WERI-Rb-1 (cell line): ENCODE data around the gene KLF2.

Experiments used
- DNase-seq: peaks from one replicate; pipeline ENCODE4 v3.0.0-alpha.2; 2020
- H3K27ac ChIP-seq: fragments of 250-450 bp; sonication (Bioruptor Pico); 2 replicates; pipeline ENCODE4 v1.5.1; 2020; ENCODE audit warnings: mild to moderate bottlenecking, moderate library complexity
- H3K27me3 ChIP-seq: fragments of 250-450 bp; sonication (Bioruptor Pico); 2 replicates; pipeline ENCODE4 v1.5.1; 2021; ENCODE audit warnings: mild to moderate bottlenecking, low read depth, moderate library complexity; ENCODE audit not compliant: insufficient read depth, severe bottlenecking
- H3K36me3 ChIP-seq: fragments of 250-450 bp; sonication (Bioruptor Pico); 2 replicates; pipeline ENCODE4 v1.5.1; 2020; ENCODE audit warnings: mild to moderate bottlenecking, moderate library complexity
- H3K4me3 ChIP-seq: 2 replicates; pipeline ENCODE4 v1.5.1; 2011; ENCODE audit warnings: low read depth, mild to moderate bottlenecking, control low read depth, low read length
- H3K9me3 ChIP-seq: fragments of 250-450 bp; sonication (Bioruptor Pico); 2 replicates; pipeline ENCODE4 v1.5.1; 2021; ENCODE audit warnings: mild to moderate bottlenecking, moderate library complexity; ENCODE audit not compliant: severe bottlenecking
- CTCF ChIP-seq: IDR thresholded peaks from 2 replicates; pipeline ENCODE4 v1.5.1; 2011; ENCODE audit warnings: low read depth, mild to moderate bottlenecking, control low read depth, inconsistent platforms, low read length

KLF2 gene

GRCh38 chr19:16327169-16327475, 2.5 kb downstream of the KLF2 start:
- Histone ChIP-seq H3K36me3 (0 out of 2 replicates have a peak, but pooled peaks cover 3% of the 10 kb centered on the region), H3K27me3 (no peaks in the 10 kb centered on the region), H3K4me3 (no peak overlapping the region), H3K27ac (no peak overlapping the region), H3K9me3 (no peaks in the 10 kb centered on the region)
- no peak for DNase-seq
- TF ChIP-seq CTCF: no peak

- no peak for DNase-seq
- H3K9me3 ChIP-seq: no peaks in the 10 kb centered on the region
- no peaks in the 10 kb centered on the region for H3K27me3 ChIP-seq
- H3K27ac ChIP-seq: no peak overlapping the region
- no peak overlapping the region for H3K4me3 ChIP-seq
- H3K36me3 ChIP-seq: 0 out of 2 replicates have a peak, but pooled peaks cover 3% of the 10 kb centered on the region
- no peak for TF ChIP-seq CTCF
Measured at GRCh38 chr19:16327501-16327900, 2.9 kb downstream of the KLF2 start.

- H3K27me3 ChIP-seq: no peaks in the 10 kb centered on the region
Measured at GRCh38 chr19:16327911-16328823, 3.5 kb downstream of the KLF2 start.

GRCh38 chr19:16328824-16329482, 4.3 kb downstream of the KLF2 start:
- Histone ChIP-seq H3K27ac (no peak overlapping the region), H3K4me3 (no peak overlapping the region), H3K27me3 (no peaks in the 10 kb centered on the region), H3K9me3 (no peaks in the 10 kb centered on the region), H3K36me3 (0 out of 2 replicates have a peak, but pooled peaks cover 3% of the 10 kb centered on the region)
- no peak for DNase-seq
- 0 out of 2 replicates have a peak, but pooled peaks have one; percentile 10 for TF ChIP-seq CTCF

More at GRCh38 chr19:16327911-16328823, 3.5 kb downstream of the KLF2 start:
- H3K36me3 ChIP-seq: 0 out of 2 replicates have a peak, but pooled peaks cover 3% of the 10 kb centered on the region
- no peak for TF ChIP-seq CTCF
- H3K4me3 ChIP-seq: no peak overlapping the region
- no peaks in the 10 kb centered on the region for H3K9me3 ChIP-seq
- H3K27ac ChIP-seq: no peak overlapping the region
- DNase-seq: no peak

- Histone ChIP-seq H3K27ac (no peak overlapping the region), H3K27me3 (no peaks in the 10 kb centered on the region), H3K9me3 (no peaks in the 10 kb centered on the region), H3K4me3 (no peak overlapping the region), H3K36me3 (0 out of 2 replicates have a peak, but pooled peaks cover 3% of the 10 kb centered on the region)
- no peak for DNase-seq
- TF ChIP-seq CTCF: no peak
Measured at GRCh38 chr19:16330368-16330801, 5.8 kb downstream of the KLF2 start.
